ENCODE results near the gene AGFG2. TPM values are rescaled to one million over a fixed set of nuclear protein-coding genes. Genes with fewer than 3 reads are reported as not detected.
"Not testable (repeated sequence)": the region's sequence is repeated elsewhere in the genome, so short reads cannot be mapped to it uniquely, and the experiment has no call there.

Gene AGFG2
- total RNA-seq, 2 donors from 2014 or later: 20.4 to 24.6 TPM

DNA sequence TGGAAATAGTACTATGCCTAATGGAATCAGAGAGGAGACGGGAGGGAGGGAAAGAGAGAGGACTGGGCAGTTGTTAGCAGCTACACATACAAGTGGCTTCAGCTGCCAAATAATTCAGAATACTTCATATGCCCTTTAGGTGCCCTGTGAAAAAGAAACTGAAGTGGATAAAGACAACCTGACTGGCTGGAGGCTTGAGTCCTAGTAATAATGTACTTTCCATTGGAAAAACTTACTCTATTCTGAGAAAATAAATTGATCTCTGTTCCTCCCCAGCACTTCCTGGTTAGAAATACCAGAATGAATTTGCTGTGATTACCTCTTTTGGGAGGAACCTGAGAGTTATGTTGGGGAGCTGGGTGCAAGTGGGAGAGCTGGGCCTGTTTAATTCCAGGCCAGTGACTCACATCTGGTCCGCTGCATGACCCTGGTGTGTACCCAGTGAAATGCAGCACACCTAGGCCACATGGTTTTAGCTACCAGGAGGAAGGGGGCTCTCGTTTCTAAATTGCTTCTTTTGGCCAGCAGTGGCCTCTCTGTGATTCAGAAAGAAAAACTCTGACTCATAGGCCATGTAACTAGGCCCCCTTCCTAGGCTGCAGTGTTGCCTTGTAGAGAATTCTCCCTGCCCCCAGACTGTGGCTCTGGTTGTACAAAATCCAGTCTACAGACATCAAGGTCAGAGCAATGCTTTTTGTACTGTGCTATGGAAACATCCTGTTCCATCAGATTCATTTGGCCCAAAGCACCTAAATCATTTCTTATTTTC lies 6.5 kb downstream of the AGFG2 start:
- peak overlapping the region; percentile 89 to 98 (median 95) for H3K27ac ChIP-seq
- H3K36me3 ChIP-seq (replicated peaks in 1 of 2; ENCODE audit: insufficient read depth in 1 of 2, low read depth in 2 of 2): no peaks in the 10 kb centered on the region
- DNase-seq (peak; percentile 50 to 84 (median 70)), ATAC-seq (peak; percentile 61)
- intact Hi-C loops (cut with DNase I): no loop called here
- TF ChIP-seq, protein P1, sequence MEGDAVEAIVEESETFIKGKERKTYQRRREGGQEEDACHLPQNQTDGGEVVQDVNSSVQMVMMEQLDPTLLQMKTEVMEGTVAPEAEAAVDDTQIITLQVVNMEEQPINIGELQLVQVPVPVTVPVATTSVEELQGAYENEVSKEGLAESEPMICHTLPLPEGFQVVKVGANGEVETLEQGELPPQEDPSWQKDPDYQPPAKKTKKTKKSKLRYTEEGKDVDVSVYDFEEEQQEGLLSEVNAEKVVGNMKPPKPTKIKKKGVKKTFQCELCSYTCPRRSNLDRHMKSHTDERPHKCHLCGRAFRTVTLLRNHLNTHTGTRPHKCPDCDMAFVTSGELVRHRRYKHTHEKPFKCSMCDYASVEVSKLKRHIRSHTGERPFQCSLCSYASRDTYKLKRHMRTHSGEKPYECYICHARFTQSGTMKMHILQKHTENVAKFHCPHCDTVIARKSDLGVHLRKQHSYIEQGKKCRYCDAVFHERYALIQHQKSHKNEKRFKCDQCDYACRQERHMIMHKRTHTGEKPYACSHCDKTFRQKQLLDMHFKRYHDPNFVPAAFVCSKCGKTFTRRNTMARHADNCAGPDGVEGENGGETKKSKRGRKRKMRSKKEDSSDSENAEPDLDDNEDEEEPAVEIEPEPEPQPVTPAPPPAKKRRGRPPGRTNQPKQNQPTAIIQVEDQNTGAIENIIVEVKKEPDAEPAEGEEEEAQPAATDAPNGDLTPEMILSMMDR (IDR thresholded peaks at IDR 0.05): peak in 3 of 7 experiments; percentile 6 to 31 (median 8)
- no peak for TF ChIP-seq POLR2A (IDR thresholded peaks at IDR 0.05)
- H3K27me3 ChIP-seq: no peaks in the 10 kb centered on the region
- peaks cover 86% of the 10 kb centered on the region for H3K4me1 ChIP-seq
- 7 to 14% methylated on average over 1 to 3 of the region's 3 CpGs for WGBS, 2 donors
- H3K9me3 ChIP-seq: no peaks in the 10 kb centered on the region
- no peak overlapping the region for H3K4me3 ChIP-seq

DNA sequence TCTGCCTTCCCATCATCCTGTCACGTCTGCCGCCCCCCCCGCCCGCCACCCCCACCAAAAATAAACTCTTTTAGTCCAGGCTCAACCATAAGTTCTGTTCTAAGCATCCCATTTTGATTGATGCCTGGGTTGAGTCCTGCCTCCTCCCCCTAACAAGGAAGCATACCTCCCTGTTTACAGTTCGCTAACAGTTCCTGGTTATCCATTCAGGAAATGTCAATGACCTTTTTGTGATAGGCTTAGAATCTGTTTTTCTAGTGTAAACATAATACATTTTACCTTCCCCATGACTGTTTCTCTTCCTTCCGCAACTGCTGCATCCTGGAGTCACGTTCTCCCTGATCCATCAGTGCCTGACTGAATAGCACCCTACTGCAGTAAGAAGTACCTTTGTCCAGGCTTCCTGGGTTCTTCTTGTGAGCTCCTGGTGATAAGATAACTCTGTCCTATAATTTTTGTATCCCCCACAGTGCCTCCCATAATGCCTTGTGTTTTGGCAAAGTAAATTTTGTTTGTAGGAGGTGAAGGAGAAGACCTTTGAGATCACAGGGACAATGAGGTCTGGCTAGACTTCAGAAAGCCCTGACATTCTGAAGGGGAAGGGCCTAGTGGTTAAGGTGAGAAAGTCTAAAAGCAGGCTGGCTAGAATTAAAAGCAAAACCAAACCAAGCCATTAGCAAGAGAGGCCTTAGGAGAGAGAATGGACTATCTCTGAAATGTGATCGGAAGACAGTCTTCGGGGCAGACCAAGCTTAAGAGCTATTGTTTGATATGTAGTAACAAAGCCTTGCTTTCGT lies 7.3 kb downstream of the AGFG2 start:
- H3K9me3 ChIP-seq: no peaks in the 10 kb centered on the region
- H3K27me3 ChIP-seq: no peaks in the 10 kb centered on the region
- peak overlapping the region; percentile 89 to 98 (median 95) for H3K27ac ChIP-seq
- ATAC-seq: peak; percentile 77
- WGBS, 2 donors: 20 to 24% methylated on average over 10 of the region's 10 CpGs
- H3K4me1 ChIP-seq: peaks cover 78% of the 10 kb centered on the region
- intact Hi-C loops (cut with DNase I): no loop called here
- no peak overlapping the region for H3K4me3 ChIP-seq
- peak in 3 of 4 donors; percentile 10 to 50 (median 45) for DNase-seq
- H3K36me3 ChIP-seq (replicated peaks in 1 of 2; ENCODE audit: insufficient read depth in 1 of 2, low read depth in 2 of 2): no peaks in the 10 kb centered on the region
- peak in 2 of 3 donors; percentile 23 to 30 for TF ChIP-seq POLR2A (IDR thresholded peaks at IDR 0.05)
- TF ChIP-seq, protein P1 (IDR thresholded peaks at IDR 0.05): no peak

DNA sequence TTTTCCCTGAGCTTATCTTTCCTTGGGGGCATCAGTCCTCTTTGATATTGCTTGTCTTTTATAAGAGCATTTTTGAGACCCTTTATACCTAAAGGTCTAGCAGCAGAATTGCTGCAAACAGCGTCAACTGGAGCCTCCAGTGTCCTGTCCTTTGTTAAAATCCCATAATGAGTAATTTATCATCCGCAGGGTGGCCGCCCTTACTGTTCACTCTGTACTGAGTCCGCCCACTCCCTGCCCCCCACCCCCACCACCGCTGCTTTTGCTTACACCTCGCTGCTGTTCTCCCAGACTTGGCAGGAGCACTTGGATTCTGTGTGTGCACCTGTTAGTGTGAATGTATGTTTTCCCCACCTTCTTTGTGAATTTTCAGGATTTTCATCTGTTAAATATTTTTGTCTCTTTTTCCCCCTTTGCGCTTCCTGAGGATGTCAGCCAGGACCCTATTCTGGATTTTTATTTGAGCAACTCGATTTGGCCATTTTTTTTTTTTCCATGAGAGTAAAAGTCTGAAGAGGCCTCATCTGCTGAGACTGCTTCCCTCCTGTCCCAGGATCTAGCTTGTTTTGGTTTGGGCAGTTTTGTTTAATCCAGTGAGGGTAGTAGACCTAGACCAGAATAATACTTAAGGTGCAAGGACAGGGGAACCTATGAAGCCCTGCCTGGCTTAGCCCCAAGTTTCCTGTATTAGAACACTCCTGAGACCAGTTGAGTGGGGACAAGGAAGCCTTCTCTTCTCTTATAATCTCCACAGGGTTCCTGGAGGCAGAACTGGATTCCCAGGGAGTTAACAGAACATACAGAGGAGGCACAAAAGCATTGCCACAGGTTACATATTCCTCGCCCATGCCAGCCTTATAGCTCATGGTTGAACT lies 8.2 kb downstream of the AGFG2 start:
- Histone ChIP-seq H3K4me3 (no peak overlapping the region), H3K27ac (peak overlapping the region; percentile 89 to 98 (median 95)), H3K9me3 (no peaks in the 10 kb centered on the region), H3K4me1 (peaks cover 70% of the 10 kb centered on the region), H3K27me3 (no peaks in the 10 kb centered on the region), H3K36me3 (replicated peaks in 1 of 2; ENCODE audit: insufficient read depth in 1 of 2, low read depth in 2 of 2) (peaks cover 0 to 1% of the 10 kb centered on the region in 2 donors)
- TF ChIP-seq, protein P1 (IDR thresholded peaks at IDR 0.05): no peak
- no peak for TF ChIP-seq POLR2A (IDR thresholded peaks at IDR 0.05)
- ATAC-seq: no peak
- intact Hi-C loops (cut with DNase I): no loop called here
- 35 to 37% methylated on average over 9 of the region's 9 CpGs for WGBS, 2 donors
- DNase-seq: peak in 3 of 4 donors; percentile 34 to 54 (median 52)

DNA sequence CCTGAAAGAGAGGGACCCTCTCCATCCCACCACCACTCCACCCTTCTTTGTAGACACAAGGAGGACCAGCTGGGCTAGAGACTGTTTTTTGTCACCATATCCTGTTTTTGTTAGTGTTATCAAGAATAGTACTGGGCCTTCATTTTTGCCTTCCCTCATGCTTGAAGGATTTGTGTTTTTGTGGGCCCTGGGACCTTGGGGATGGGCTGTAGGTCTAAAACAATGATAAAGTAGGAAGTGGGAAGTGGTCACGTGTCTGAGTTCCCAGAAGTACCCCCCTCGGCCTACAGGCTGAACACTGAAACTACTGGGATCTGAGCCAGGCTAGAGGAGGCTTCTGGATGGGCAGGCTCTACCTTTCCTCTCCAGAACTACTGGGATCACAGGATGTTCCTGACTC lies 8.9 kb downstream of the AGFG2 start:
- peak overlapping the region; percentile 89 to 98 (median 95) for H3K27ac ChIP-seq
- peaks cover 2 to 5% of the 10 kb centered on the region in 2 donors for H3K36me3 ChIP-seq (replicated peaks in 1 of 2; ENCODE audit: insufficient read depth in 1 of 2, low read depth in 2 of 2)
- no peaks in the 10 kb centered on the region for H3K9me3 ChIP-seq
- peak in 3 of 4 donors; percentile 46 to 60 (median 57) for DNase-seq
- WGBS, 2 donors: 13 to 18% methylated on average over 2 of the region's 2 CpGs
- intact Hi-C loops (cut with DNase I): no loop called here
- ATAC-seq: no peak
- peaks cover 64% of the 10 kb centered on the region for H3K4me1 ChIP-seq
- no peak for TF ChIP-seq POLR2A (IDR thresholded peaks at IDR 0.05)
- TF ChIP-seq, protein P1 (IDR thresholded peaks at IDR 0.05): peak in 2 of 7 experiments; percentile 17 to 26
- no peak overlapping the region for H3K4me3 ChIP-seq
- no peaks in the 10 kb centered on the region for H3K27me3 ChIP-seq

DNA sequence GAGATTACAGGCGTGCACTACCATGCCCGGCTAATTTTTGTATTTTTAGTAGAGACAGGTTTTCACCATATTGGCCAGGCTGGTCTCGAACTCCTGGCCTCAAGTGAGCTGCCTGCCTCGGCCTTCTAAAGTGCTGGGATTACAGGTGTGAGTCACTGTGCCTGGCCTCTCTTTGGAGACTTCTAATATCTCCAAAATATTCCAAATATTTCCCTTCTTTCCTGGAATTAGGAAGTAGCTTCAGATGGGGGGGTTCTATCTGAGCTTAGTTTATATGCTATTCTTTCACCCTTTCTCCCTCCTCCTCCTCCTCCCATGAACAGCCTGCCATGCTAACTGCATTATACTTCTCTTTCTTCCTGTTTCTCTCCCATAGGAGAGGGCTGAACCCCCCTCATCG lies 9.4 kb downstream of the AGFG2 start:
- DNase-seq; H3K9me3 ChIP-seq; H3K36me3 ChIP-seq (replicated peaks in 1 of 2; ENCODE audit: insufficient read depth in 1 of 2, low read depth in 2 of 2); H3K4me3 ChIP-seq; H3K27me3 ChIP-seq; intact Hi-C loops (cut with DNase I); ATAC-seq: not testable (repeated sequence)
- 80% methylated on average over 5 of the region's 5 CpGs for WGBS, 2 donors
- H3K27ac ChIP-seq: peak overlapping the region; percentile 89 to 98 (median 95)
- H3K4me1 ChIP-seq: peaks cover 58% of the 10 kb centered on the region
